NCI-H2196 treated with DMSO at 0.1 percent for 48 hours (cell line): ENCODE results near the gene NECAP2.

Experiments used
- DNase-seq: peaks from one replicate; lab custom pipeline; 2025; ENCODE audit not compliant: unreplicated experiment; lab: John Stamatoyannopoulos, UW

Gene NECAP2, protein sequence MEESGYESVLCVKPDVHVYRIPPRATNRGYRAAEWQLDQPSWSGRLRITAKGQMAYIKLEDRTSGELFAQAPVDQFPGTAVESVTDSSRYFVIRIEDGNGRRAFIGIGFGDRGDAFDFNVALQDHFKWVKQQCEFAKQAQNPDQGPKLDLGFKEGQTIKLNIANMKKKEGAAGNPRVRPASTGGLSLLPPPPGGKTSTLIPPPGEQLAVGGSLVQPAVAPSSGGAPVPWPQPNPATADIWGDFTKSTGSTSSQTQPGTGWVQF

GRCh38 chr1:16440470-16441281, at the start of gene NECAP2:
Gene NECAP2, plus strand, starts transcription at chr1:16440724. Its CDS starts 38 bp downstream, at chr1:16440762.
- peak; percentile 89 for DNase-seq

DNA sequence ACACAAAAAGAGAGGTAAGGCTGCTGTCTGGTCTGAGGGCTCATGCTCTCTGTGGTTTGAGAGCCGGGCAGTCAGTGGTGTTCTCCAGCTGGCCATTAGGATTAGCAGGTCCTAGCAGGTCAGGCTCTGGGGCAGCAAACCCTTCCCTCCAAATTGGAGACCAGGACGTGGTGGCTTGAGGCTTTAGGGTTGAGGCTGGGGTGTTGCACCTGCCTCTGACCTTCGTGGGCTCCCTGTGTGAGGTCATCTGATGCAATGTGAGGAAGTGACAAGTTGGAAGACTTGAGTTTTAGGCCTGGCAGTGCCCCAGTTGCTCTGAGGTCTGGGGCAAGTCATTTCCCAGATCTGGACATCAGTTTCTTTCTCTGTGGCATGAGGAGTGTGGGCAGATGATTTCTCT, 49.1 kb upstream of the NECAP2 start:
- no peak for DNase-seq

DNA sequence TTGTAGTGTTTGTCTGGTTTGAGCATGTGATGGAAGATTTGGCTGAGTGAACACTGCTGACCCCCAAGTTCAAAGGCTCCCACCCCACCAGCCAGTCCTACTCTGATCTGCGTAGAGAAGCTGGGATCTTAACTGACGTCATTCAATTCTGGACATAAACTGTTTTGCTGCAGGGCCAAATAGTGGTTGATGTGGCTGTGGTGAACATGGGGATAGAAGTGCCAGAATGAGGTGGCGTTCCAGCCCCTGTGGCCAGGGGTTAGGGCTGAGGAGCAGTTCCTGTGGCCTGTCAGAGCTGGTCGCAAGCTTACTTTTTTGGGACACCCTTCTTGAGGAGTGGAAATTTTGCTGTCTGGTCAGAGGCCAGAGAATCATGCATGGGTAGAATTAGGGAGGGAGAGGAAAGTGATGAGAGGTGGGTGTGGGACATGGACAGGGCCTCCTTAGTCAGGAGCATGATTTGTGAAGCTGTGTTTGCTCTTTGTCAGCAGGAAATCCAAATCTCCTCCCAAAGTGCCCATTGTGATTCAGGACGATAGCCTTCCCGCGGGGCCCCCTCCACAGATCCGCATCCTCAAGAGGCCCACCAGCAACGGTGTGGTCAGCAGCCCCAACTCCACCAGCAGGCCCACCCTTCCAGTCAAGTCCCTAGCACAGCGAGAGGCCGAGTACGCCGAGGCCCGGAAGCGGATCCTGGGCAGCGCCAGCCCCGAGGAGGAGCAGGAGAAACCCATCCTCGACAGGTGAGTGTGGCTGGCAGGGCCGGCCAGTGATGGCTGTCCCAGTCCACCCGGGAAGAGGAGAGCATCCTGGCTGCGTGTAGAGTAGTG, 47.6 kb upstream of the NECAP2 start:
- no peak for DNase-seq

DNA sequence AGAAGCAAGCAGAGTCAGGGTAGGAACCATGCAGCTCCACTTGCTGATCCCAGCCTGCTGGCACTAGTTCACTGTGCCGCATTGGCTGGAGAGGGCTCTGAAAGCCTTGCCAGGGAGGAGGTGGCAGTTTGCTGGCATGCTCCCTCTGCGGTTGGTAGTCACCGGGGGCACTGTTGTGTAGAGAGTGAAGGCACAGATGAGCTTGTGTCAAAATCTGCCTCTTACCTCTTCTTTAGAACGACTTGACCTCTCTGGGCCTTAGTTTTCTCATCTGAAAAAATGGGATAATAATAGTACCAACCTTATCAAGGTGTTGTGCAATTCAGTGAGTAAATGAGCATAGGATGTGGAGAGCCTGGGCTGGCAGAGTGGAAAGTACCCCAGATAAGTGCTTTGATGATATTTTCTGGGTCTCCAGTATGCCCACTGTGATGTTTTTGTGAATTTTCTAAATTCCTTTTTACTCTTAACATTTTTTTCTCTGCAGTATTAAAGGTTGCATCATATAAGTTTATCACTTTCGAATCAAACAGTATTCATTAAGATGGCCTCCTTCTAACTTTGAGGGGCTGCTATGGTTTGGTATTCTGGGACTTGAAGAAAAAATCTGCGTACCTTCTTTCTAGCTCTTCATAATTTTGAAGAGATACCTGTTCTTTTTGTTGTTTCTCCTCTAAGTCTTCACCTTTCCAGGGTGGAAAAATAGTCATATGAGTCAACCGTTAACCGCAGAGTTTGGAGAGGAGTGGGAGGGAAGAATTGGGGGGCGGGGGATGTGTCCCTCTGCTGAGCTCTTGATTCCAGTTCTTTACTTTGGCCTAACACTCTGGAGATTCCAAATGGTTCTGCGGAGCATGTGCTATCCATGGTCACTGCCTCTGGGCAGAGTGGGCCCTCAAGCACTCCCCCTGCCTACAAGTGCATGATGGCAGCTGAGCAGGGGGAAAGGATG, 46.7 kb upstream of the NECAP2 start:
- DNase-seq = no peak

GRCh38 chr1:16394977-16395376, 45.5 kb upstream of the NECAP2 start:
- no peak for DNase-seq

DNA sequence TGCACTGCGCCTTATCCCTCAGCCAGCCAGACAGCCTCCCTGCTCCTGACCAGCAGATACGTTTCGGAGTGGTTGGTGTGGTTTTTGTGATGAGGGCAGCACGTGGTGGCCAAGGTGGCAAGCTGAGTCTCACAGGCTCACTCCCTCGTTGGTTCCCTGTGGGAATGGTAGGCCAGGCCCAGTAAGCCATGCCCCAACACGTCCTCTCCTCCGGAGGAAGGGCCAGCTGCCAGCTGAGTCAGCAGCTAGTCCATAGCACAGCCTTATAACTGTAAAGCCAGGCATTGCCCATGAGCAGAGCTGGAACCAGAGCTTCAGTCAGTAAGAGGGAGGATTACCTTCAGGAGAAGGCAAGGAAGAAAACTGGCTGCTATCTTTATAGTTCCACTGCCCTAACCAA, 43.9 kb upstream of the NECAP2 start:
- peak; percentile 91 for DNase-seq

- no peak for DNase-seq
These were observed 43.4 kb upstream of the NECAP2 start for GRCh38 chr1:16397120-16397519.

GRCh38 chr1:16398371-16398953, 42.1 kb upstream of the NECAP2 start:
- DNase-seq = no peak

- DNase-seq = no peak
These were observed 37.8 kb upstream of the NECAP2 start for GRCh38 chr1:16402742-16403141.

GRCh38 chr1:16405441-16405840, 35.1 kb upstream of the NECAP2 start:
- DNase-seq = no peak

DNA sequence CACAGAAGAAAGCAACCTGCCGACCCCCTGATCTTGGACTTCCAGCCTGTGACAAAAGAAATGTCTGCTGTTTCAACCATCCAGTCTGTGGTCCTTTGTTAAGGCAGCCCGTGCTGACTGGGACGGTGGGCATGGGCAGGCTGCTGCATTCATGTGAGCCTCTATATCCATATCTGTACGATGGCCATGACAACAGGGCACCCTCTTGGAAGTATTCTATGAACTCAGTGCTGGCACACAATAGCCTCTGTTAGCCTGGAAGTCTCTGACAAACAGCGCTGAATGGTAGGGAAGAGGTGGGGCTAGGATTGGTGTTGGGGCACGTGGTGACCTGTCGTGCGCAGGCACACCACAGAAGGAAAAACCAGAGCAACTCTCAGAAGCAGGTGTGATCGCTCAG, 33.7 kb upstream of the NECAP2 start:
- no peak for DNase-seq

DNA sequence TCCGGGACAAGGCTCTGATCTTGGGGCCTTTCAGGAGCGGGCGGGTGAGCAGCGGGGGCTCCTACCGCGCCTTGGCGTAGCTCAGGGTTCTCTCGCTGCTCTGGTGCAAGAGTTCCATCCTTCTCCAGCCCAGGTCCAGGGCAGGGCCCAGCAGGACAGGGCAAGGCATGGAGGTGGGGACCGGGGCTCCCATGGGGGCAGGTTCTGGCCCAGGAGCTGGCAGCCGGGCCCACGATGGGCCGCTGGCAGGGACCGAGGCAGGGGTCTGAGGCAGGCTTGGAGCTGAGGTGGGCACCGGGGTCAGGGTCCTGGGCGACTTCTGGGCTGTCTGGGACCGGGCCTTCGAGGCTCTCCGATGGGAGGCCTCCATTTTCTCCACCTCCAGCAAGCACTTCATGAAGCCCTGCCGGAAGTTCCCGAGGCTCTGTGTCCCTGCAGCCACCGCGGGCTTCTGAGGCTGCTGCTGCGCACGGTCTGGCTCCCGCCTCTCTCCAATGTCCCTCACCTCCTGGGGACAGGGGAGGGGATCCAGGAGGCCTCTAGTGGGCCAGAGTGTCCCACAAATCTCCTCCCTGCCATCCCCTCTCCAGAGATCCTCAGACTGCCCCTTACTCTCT, 30.9 kb upstream of the NECAP2 start:
- no peak for DNase-seq

GRCh38 chr1:16410803-16411202, 29.7 kb upstream of the NECAP2 start:
- no peak for DNase-seq

DNA sequence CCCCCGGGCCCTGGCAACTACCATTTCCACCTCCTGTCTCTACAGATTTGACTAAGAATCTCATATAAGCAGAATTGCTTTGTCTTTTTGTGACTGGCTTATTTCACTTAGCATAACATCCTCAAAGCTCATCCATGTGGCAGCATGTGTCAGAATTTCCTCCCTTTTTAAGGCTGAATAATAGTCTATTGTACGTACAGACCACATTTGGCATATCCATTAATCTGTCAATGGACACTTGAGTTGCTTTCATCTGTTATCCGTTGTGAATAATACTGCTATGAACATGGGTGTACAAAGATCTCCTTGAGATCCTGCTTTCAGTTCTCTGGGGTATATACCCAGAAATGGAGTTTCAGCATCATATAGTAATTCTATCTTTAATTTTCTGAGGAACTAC, 27.3 kb upstream of the NECAP2 start:
- no peak for DNase-seq

DNA sequence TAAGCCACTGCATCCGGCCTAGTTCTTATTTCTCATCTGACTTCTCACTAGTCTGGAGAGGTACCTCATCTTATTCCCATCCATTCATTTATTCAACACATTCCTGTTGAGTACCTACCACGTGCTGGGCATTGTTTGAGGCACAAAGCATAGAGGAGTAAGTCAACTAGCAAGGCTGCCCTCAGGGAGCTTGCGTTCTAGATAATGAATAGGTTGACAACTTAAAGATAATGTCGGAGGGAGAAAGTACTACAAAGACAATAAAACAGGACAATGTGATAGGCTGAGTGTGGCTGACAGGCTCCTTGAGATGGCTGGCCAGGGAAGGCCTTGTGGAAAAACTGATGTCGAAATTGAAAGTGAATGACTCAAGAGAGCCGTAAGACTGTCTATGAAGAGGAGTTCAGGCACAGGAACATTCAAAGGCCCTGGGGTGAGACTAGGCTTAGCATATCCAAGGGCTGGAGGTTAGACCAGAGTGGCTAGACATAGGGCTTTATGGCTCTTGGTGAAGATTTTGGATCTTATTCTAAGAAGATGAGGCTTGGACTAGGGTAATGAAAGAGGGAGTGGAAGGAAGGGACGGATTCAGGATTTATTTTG, 21.6 kb upstream of the NECAP2 start:
- no peak for DNase-seq

DNA sequence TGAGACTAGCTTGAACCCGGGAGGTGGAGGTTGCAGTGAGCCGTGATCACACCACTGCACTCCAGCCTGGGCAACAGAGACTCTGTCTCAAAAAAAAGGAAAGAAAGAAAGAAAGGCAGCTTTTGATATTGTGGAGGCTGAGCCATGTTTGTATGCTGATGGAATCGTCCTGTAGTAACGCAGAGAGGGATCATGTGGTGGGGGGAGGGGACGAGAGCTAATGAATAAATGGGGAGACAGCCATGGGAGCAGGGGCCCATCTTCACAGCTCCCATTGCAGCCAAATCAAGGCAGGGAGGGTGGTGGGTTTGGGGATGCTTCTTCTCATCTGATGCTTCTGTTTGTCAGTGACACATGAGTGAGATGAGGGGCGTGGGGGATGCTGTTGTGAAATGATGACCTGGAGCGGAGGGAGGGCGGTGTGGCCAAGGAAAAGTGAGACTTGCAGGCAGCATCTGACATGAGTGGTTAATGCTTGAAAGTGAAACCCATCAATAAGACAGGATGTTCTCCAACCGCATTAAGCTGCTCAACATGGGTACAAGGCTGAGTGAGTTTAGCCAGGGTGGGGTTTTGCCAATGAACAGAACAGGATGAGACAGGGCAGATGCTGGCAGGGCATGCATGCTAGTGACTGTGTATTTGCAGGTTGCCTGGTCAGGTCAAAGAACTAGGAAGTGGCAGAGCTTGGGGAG, 20.0 kb upstream of the NECAP2 start:
- no peak for DNase-seq

- no peak for DNase-seq
These were observed 19.3 kb upstream of the NECAP2 start for GRCh38 chr1:16421201-16421600.

- DNase-seq = no peak
These were observed 18.5 kb upstream of the NECAP2 start for GRCh38 chr1:16422041-16422440.
